NCI-H748 (cell line): Measurements from ENCODE around the gene LCP2.

Experiments
- DNase-seq: peaks from one replicate; lab custom pipeline; 2025; ENCODE audit not compliant: unreplicated experiment; lab: John Stamatoyannopoulos, UW

LCP2 gene

DNA sequence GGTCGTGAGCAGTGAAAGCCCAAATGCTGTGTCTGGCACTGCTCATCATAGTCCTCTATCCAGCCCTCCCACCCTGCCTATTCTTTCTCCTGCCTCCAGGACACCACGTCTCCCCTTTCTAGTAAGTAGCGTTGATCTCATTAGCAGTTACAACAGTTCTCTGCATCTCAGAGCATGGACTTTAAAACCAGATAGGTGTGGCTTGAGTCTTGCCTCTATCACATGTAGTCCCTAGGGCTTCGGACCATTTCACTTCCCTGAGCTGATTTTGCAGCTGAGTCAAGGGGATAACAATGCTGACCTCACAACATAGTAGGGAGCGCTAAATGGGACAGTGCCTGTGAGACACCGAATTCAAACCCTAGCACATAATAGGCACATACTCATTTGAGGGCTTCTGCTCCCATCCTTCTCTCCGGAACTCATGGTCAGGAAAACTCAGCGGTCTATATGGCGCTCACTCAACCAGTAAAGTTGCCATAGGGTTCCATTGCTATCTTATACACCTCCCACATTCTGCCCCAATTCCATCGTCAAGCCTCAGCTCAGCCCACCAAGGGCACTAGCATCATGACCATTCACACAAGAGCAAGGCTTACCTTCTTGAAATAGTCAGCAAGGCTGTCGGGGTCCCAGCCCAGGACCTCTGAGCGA is 515 bp downstream of the LCP2 start:
- DNase-seq = no peak

DNA sequence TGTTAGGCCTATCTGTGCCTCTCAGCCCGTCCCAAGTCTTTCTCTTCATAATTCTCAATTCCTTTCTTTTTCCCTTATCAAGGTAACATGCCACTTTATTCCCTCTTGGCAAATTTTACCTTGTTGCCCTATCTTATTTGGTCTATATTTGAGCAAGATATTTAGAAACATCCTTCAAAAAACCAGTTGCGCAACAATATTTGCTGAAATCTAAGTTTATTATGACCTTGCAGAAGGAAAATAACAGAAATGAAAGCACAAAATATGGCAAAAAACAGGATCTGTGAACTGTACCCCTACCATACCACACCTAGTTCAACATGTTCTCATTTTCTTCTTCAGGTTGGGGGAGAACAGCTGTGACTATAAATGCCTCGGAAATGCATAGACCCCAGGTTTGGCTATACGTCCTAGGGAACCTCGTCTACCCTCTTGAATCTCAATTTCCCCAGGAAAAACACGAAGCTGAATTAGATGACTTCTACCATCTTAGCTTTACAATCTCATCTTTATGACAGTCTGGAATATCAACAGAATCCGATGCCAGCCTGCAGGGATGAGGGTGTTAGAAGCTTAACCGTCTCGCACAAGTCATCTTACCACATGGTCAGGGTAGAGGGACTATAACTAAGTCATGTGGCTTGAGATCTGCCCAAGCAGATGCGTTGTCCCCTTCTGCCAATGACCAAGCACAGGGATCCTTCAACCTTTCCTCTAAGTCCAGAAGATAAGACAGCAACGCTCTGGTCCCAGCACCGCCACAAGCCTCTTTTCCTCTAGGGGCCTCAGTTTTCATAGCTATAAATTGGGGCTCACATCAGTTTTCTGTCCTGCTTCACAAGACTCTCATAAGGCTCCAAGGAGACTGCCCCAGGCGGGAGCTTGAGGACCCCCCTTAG is 1.3 kb downstream of the LCP2 start:
- no peak for DNase-seq

DNA sequence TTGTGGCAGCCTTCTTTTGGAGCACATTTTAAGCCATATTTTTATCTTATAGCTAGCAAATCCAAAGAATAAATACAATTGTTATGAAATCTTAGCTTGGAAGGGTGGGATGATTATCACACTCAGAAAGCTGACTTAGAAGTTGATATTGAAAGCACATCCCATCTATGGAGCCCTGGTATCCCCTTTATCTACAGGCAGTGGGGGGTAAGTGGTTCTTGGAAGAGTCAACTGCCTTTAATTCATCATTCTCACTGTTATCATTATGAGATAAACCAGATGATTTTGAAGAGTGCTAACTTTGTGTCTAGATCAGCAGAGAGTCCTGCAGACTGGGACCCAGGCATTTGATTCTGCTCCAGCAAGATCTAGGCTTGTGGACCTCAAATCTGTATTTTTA is 3.0 kb downstream of the LCP2 start:
- no peak for DNase-seq

DNA sequence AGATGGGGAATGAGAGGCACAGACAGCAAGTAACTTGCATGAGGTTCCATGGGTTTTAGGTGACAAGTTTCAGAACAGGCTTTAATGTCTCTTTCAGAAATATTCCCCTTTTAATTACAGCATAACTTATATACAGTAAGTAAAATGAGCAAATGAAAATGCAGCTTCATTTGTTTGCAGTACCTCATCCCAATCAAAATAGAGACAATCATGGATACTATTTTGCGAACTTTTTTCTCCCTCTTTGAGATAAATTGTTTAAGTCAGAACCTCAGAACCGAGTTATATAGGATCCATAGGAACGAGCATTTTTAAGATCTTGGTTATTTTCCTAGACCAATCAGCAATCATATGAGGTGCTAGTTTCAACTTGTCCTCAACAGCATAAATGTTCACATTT is 3.5 kb downstream of the LCP2 start:
- no peak for DNase-seq

DNA sequence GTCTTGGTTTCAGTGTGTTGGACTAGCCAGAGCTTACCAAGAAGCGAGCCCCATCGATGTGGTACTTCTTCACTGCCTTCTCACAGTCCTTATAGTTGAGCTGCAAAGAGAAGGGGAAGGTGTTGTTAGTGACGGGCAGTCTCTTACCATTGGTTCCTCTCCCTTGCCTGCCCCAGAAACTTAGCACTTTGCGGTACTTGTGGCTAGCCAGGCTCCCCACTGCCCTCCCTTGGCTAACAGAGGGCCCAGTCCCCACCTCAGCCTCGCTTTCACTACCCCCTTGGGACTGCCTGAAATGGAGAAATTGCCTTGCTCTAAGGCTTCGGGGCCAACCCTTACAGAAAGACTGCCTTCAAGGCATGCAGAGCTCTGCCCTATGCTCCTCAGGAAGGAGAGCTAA is 4.3 kb downstream of the LCP2 start:
- no peak for DNase-seq

DNA sequence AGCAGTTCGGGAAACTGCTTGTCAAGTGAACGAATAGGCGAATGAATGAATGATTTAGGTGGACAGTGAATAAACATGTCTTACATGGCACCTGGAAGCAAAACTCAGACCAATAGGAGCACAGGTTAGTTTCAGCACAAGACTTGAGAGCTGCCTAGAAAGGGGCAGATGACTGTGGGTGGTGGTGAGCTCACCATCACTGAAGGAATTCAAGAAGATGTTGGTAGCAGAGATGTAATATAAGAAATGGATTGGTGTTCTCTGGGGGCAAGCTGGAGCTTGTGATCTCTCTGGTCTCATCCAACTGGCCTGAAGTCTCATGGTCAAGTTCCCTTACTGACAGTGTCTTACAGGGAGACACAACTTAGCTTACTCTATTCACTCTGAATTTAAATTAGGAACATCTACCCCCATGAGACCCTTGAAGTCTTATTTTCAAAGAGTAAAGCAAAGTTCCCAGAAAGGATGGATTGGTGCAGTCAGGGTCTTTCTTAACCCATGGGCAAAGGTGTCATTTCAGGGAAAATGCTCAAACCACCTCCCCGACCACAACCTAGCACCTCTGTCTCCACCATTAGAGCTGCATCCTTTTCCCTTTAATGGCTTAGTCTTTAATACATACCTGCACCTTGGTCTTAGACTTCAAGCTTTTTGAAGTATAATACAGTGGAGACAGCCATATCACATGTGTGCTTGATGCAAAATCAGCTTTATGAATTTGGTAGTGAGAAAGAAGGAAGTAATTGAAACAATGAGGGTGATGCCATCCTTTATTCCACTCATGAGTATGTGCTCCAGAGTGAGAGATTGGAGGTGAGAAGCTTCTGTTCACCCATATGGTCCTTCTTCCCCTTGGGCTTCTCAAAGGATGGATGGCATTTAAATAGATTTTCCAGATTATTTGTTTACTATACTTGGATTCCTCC is 5.1 kb downstream of the LCP2 start:
- DNase-seq = no peak

DNA sequence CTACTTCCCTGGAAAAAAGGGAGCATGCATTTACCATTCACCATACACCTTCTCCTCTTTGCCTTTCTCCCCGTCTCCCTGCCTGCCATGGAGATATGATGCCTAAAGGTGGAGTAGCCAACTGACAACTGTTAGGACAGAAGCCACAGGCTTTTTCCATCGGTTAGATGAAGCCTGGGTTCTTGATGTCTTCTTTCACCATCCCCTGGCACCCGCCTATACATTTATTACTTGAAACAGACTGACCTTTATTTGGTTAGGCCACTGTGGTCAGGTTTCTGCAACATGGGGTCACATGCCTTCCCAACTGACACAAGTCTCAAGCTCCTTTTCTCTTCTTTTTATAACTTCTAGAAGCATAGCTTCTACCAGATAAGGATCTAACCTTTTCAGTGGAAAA is 7.1 kb downstream of the LCP2 start:
- no peak for DNase-seq

DNA sequence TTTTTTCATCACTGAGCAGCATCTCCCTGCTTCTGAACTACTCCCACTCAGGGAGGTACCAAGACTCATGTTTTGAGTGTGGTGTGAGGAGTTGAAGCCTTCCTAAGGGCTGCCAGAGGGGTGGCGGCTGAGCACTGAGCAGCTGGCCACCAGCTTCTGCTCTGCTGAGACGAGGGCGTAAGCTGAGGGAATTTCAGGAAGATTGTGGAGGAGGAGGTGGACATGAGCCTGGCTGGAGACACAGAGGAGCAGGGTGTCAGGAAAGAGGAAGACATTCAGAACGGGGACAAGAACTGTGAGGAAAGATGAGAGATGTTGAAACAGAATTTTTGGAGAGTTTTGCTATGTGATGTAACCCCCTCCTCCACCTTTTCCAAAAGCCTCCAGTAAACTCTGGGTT is 7.8 kb downstream of the LCP2 start:
- DNase-seq = no peak

DNA sequence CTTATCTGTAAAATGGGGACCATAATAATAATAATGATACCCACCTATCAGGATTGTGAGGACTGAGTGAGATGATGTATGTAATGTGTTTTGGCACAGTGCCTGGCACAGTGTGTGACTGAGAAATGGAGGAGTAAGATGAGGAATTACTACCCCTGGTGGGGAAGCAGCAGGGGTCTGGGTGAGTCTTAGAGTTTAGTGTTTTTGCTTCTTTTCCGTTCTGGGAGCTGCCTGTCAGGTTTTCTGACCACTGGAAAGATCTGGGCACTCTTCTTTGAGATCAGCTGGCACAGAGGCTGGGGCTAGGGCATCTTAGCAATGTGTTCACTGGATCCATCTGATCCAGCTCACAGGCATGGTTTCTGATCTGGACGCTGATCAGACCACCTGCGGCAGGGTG is 8.5 kb downstream of the LCP2 start:
- no peak for DNase-seq

DNA sequence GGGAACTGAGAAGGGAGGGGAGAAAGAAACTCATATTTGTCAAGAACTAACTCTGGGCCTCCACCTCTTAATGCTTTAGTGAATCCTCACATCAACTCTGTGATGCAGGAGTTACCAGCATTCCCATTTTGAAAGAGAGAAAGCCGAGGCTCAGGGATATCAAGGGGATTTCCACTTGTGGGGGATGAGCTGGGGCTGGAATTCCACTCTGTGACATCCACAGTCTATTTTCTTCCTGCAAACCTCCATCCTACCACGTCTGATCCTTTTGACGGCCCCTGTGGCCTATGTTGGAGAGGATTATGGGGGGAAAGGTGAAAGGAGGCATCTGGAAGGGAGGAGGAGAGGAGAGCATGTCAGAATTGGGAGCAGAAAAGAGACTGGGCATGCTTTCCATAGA is 9.0 kb downstream of the LCP2 start:
- no peak for DNase-seq

DNA sequence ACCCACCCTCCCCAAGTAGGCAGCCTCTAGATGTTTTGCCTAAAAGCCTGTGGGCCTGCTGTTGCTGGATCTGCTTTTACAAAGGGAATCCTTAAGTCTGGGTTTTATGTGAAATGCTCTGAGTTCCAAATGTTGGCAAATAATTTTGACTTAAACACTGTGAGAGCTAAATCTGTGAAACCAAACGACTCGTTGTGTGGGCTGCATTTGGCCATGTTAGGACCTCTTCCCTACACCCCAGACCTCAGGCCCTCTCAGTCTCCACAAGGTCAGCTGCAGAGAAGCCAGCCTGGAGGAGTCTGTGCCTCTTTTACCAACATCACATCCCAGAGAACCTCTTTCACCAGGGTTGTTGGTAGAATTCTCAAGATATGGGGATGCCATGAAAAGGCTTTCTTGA is 9.4 kb downstream of the LCP2 start:
- no peak for DNase-seq

DNA sequence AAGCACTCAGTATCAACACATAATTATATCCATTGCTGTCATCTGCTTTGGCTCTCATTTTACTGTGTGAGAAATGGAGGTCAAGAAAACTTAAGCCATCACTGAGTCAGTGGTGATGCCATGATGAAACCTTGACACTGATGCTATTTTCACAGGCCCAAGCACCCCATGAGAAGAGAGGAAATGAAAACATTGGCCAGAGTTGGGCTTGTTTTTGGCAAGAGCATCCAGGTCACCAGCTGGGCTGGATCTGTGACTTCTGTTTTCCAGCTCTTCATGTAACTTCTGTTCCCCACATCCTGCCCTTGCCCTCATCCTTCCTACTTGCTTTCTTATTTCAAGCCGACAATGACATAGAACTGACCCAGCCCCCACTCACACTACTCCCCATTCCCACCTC is 10.0 kb downstream of the LCP2 start:
- no peak for DNase-seq

DNA sequence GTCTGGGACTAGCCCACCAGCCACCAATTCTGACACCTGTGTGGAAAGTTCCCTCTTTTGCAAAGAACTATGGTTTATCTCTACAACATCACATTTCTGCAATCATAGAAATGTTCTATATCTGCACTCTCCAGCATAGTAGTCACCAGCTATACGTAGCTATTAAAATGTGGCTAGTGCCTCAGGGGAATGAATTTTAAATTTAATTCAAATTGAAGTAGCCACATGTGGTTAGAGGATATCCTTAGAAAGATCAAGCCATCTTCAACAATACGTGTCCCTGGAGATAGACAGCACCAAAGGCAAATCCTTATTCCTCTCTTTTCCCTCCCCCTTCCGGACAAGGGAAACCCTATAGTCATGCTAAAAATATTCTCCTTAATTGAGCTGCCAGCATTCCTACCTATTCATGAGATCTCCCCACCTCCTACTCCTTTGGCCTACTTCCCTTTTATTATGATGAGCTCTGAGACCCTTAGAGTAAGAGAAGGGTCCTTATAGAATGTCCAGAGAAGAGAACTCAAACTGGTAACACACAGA is 11.1 kb downstream of the LCP2 start:
- DNase-seq = no peak

DNA sequence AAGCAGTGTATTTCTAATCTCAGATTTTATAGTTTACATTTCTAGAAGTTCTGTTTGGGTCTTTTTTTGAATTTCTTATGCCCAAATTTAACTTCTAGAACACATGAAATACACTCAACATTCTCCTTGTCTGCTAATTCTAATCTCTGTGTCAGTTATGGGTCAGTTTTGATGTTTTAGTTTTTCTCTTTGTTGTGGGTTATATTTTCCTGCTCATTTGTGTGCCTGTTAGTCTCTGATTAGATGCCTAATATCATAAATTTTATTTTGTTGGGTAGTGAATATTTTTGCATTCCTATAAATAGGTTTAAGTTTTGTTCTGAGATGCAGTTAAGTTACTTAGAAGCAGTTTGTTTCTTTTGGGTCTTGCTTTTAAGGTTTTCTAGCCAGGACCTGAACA is 12.4 kb downstream of the LCP2 start:
- DNase-seq = no peak

DNA sequence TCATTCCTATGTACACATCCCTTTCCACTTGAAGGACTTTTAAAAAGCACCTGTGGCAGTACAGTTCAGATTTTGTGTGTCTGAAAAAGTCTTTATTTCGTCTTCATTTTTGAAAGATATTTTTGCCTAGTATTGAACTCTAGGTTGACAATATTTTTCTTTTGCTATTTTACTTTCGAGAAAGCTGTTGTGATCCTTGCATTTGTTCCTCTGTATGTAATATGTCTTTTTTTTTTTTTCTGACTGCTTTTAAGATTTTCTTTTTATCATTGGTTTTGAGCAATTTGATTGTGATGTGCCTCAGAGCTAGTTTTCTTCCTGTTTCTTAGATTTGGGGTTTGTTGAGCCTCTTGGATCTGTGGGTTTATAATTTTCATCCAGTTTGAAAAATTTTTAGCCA is 13.3 kb downstream of the LCP2 start:
- DNase-seq = no peak

DNA sequence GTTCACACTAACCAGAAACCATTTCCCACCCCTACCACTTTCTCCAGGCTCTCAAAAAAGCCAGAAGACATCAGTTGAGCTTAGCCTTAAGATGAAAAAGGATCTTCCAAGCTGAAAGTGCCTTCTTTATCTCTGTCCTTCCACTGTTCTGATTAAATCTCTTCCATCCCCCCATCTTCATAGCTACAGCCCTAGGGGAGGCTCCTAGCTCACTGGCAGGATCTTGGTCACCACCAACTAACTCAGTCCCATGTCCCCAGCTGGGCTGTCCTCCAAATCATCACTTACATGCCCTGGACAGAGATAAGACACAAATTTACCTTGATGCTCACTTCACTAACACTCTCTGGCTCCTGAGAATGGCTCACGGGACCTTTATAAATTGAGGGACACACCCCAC is 14.3 kb downstream of the LCP2 start:
- DNase-seq = no peak

DNA sequence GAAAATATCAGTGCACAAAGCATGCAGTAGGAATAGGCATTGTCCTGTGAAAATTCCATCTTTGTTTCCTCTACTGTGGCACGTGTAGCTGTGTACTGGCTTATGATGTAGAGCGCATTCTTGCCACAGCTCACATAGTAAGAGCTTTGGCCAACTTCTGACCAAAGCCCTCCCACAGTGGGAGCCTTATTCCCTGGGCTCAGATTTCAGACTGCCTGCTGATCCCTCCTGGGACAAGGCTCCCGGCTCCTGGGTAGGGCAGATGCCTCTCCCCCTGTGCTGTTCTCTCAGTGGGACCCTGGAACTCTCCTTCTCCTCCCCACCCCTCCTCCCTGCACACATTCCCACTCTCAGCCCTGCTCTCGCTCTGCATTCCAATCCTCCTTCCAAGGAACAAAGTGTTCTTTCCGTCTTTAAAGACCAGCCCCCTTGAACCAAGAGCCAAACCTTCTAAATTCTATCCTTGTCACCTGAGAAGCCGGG is 17.5 kb downstream of the LCP2 start:
- no peak for DNase-seq

DNA sequence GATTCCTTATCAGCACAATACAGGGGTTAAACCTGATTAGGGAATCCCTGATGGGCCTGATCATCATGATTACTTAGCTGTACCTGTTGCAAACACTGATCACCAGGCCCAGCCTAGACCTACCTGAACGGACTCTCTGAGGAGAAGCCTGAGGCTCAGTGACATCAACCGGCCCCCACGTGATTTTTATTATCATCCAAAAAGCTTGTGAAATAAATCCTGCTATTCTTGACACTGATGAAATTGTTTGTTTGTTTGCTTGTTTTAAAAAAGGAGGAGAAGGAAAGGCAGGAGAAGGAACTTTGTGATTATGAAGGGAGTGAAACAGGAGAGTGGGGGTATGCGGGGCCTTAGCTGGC is 18.1 kb downstream of the LCP2 start:
- no peak for DNase-seq

DNA sequence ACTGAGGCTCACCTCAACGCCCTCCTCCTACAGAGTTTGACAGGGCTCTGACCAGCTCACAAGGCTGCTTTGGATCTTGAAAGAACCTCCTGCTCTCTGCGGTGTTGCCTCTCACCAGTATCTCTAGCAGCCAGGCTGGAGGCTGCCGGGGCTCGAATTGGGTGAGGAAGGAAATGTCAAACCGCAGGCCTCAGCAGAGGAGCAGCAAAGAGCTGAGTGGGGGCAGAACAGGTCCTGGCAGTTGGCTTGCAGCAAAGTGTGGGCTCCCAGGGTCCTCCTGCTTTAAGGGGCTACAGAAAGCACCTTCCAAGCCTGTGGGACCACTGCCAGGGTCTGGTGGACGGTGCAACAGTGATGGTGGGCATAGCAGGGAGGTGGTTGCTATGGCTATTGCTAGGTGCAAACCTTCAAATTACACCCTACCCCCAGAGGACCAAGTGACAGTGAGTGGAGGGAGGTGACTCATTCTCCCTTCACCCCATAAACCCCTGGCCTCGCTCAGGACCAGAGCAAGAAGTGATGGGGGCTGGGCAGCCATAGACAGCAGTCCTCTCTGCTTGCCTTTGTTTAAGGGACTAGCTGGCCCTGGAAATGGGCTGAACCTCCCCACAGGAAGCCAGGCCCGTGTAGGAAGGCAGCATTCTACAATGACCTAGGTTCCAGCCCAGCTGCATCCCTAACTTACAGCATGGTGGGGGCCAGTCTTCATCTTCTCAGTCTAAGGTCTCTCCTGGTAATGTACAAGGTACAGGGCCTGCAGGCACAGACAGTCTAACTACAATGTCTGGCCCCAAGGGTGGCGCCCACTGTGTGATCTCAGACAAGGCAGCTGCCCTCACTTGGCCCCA is 18.7 kb downstream of the LCP2 start:
- no peak for DNase-seq

DNA sequence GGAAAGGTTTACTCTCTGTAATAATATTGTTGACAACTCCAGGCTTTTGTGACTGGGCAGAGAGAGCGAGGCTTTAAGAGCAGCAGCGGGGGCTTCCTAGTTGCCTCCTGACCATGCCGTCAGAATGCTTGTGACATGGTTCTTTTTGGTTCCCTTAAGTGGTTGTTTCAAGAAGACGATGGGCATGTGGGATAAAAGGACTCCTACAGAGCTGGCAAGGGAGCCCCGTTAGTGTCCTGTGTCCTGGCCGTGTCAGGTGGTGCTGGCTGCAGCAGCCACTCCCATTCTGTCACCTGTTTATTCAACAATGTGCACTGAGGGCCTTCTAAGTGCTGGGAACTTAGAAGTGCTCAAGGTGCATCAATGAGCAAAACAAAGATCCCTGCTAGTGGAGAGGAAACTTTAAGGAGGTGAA is 19.7 kb downstream of the LCP2 start:
- DNase-seq = peak; percentile 49
